Measurements from ENCODE around the gene NACA.
"Not testable (repeated sequence)": the region's sequence is repeated elsewhere in the genome, so short reads cannot be mapped to it uniquely, and the experiment has no call there.

DNA sequence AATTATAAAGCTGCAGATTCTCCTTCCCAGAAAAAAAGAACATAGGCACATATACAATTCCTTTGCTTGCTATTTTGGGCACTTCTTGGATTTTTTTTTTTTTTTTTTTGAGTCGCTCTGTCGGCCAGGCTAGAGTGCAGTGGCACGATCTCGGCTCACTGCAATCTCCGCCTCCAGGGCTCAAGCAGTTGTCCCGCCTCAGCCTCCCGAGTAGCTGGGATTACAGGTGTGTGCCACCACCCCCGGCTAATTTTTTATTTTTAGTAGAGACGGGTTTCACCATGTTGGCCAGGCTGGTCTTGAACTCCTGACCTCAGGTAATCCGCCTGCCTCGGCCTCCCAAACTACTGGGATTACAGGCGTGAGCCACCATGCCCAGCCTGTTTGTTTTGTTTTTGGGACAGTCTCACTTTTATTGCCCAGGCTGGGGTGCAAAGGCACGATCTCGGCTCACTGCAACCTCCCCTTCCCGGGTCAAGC, 1.1 kb upstream of the NACA start:
- TF ChIP-seq MYC (IDR thresholded peaks at IDR 0.05; ENCODE audit: low read depth, low read length); POLR2A (IDR thresholded peaks at IDR 0.05; ENCODE audit: extremely low read depth, insufficient read length): not testable (repeated sequence)
- TF ChIP-seq, protein P1, sequence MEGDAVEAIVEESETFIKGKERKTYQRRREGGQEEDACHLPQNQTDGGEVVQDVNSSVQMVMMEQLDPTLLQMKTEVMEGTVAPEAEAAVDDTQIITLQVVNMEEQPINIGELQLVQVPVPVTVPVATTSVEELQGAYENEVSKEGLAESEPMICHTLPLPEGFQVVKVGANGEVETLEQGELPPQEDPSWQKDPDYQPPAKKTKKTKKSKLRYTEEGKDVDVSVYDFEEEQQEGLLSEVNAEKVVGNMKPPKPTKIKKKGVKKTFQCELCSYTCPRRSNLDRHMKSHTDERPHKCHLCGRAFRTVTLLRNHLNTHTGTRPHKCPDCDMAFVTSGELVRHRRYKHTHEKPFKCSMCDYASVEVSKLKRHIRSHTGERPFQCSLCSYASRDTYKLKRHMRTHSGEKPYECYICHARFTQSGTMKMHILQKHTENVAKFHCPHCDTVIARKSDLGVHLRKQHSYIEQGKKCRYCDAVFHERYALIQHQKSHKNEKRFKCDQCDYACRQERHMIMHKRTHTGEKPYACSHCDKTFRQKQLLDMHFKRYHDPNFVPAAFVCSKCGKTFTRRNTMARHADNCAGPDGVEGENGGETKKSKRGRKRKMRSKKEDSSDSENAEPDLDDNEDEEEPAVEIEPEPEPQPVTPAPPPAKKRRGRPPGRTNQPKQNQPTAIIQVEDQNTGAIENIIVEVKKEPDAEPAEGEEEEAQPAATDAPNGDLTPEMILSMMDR (IDR thresholded peaks at IDR 0.05; ENCODE audit: low read depth, low read length): not testable (repeated sequence)

All from NB4 (cell line).